Activated T-helper 17 cell treated with anti-CD3 and anti-CD28 coated beads, Interleukin-2, amount 50 U/mL, for 72 hours (primary cell): ENCODE data around the gene MGAT1. TPM values are rescaled to one million over a fixed set of nuclear protein-coding genes. Genes with fewer than 3 reads are reported as not detected.
"Not testable (repeated sequence)": the region's sequence is repeated elsewhere in the genome, so short reads cannot be mapped to it uniquely, and the experiment has no call there.

Source experiments
- ATAC-seq: fragments of 150-1000 bp; cut with Tn5 transposase; replicated peaks from 2 replicates; pipeline ENCODE4 v1.10.0; 2021; ENCODE audit warnings: mild to moderate bottlenecking, moderate library complexity
- H3K27ac Mint-ChIP-seq: one replicate; pipeline ENCODE4 v1.8.0; 2022; ENCODE audit warnings: mixed read lengths
- H3K27me3 Mint-ChIP-seq: one replicate; pipeline ENCODE4 v1.8.0; 2022; ENCODE audit warnings: mixed read lengths
- H3K36me3 Mint-ChIP-seq: one replicate; pipeline ENCODE4 v1.8.0; 2022; ENCODE audit warnings: low read depth, mild to moderate bottlenecking, mixed read lengths
- H3K4me1 Mint-ChIP-seq: one replicate; pipeline ENCODE4 v1.8.0; 2022; ENCODE audit warnings: mixed read lengths
- H3K4me3 Mint-ChIP-seq: one replicate; pipeline ENCODE4 v1.8.0; 2022; ENCODE audit warnings: mild to moderate bottlenecking, mixed read lengths
- H3K9me3 Mint-ChIP-seq: one replicate; pipeline ENCODE4 v1.8.0; 2022; ENCODE audit warnings: mixed read lengths
- total RNA-seq, 2 donors: library from RNA; stranded (reverse); gene quantifications; one replicate each; pipeline ENCODE4 v1.2.3, GENCODE V29; 2022

The MGAT1 gene
- total RNA-seq, 2 donors from 2014 or later = 170 to 308 TPM

GRCh38 chr5:180830253-180831138, 27.9 kb upstream of the MGAT1 start:
- no peaks in the 10 kb centered on the region for H3K27me3 Mint-ChIP-seq
- peak overlapping the region; percentile 92 for H3K27ac Mint-ChIP-seq
- peak; percentile 45 for ATAC-seq
- H3K4me3 Mint-ChIP-seq = peak overlapping the region; percentile 92
- H3K9me3 Mint-ChIP-seq = no peaks in the 10 kb centered on the region
- peaks cover 26% of the 10 kb centered on the region for H3K4me1 Mint-ChIP-seq
- H3K36me3 Mint-ChIP-seq = peaks cover 44% of the 10 kb centered on the region

GRCh38 chr5:180829726-180830125, 27.1 kb upstream of the MGAT1 start:
- Mint-ChIP-seq H3K4me3 (peak overlapping the region; percentile 92), H3K27ac (peak overlapping the region; percentile 92), H3K4me1 (peaks cover 27% of the 10 kb centered on the region), H3K9me3 (no peaks in the 10 kb centered on the region), H3K36me3 (peaks cover 37% of the 10 kb centered on the region), H3K27me3 (no peaks in the 10 kb centered on the region)
- ATAC-seq = no peak

DNA sequence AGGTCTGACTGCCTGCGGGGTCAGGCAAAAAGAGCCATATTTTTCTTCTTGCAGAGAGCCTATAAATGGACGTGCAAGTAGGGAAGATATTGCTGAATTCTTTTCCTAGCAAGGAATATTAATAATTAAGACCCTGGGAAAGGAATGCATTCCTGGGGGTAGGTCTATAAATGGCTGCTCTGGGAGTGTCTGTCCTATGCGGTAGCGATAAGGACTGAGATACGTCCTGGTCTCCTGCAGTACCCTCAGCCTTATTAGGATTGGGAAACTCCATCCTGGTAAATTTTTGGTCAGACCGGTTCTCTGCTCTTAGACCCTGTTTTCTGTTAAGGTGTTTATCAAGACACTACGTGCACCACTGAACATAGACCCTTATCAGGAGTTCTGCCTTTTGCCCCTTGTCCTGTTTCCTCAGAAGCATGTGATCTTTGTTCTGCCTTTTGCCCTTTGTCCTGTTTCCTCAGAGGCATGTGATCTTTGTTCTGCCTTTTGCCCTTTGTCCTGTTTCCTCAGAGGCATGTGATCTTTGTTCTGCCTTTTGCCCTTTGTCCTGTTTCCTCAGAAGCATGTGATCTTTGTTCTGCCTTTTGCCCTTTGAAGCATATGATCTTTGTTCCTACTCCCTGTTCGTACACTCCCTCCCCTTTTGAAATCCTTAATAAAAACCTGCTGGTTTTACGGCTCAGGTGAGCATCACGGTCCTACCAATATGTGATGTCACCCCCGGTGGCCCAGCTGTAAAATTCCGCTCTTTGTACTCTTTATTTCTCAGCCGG, 26.3 kb upstream of the MGAT1 start:
- H3K27ac Mint-ChIP-seq = peak overlapping the region; percentile 92
- H3K9me3 Mint-ChIP-seq, H3K27me3 Mint-ChIP-seq, ATAC-seq: not testable (repeated sequence)
- H3K4me3 Mint-ChIP-seq = peak overlapping the region; percentile 92
- H3K4me1 Mint-ChIP-seq = peaks cover 31% of the 10 kb centered on the region
- H3K36me3 Mint-ChIP-seq = peaks cover 30% of the 10 kb centered on the region

DNA sequence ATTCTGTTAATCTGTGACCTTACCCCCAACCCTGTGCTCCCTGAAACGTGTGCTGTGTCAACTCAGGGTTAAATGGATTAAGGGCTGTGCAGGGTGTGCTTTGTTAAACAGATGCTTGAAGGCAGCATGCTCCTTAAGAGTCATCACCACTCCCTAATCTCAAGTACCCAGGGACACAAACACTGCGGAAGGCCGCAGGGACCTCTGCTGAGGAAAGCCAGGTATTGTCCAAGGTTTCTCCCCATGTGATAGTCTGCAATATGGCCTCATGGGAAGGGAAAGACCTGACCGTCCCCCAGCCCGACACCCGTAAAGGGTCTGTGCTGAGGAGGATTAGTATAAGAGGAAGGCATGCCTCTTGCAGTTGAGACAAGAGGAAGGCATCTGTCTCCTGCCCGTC, 24.8 kb upstream of the MGAT1 start:
- H3K27me3 Mint-ChIP-seq, ATAC-seq, H3K4me3 Mint-ChIP-seq, H3K27ac Mint-ChIP-seq, H3K9me3 Mint-ChIP-seq: not testable (repeated sequence)
- Mint-ChIP-seq H3K4me1 (peaks cover 31% of the 10 kb centered on the region), H3K36me3 (peaks cover 28% of the 10 kb centered on the region)

GRCh38 chr5:180825768-180826525, 23.3 kb upstream of the MGAT1 start:
- Mint-ChIP-seq H3K4me3 (no peak overlapping the region), H3K27me3 (no peaks in the 10 kb centered on the region), H3K4me1 (peaks cover 31% of the 10 kb centered on the region), H3K27ac (peak overlapping the region; percentile 54), H3K36me3 (peaks cover 18% of the 10 kb centered on the region), H3K9me3 (no peaks in the 10 kb centered on the region)
- ATAC-seq = peak; percentile 85

DNA sequence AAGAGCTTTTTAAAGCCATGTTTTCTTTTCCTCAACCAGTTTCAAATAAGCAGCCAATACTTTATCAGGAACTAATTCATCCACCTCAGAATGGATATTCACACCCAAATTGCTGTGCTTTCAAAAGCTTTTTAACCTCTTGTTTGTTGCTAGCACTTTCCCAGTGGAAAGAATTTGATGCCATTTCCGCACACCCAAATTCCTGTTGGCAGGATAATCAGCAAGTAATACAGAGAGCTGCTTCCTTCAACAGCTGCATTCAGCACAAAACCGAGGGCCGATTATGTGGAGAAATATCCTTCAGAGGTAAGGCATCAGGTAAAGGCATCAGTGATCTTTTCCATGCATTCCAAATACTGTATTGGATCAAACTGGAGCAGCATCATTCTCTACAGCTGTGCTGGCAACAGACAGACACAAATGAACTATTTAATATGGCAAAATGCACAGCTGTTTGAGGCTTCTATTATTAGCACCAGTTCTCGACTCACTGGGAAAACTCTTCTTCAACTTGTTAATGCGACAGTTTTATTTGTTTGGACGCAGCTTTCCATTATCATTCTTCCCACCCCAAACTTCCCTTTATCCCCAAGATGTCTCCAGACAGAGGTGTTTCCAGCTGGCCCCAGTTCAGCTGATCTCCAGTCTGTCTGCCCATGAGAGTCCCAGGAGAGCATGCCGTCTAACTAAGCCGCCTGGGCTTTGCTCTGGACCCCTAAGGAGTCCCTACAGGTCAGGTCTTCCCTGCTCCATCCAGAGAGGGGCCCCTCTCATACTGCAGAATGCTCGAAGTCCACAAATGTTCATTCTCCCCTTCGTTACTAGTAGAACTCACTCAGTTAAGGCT, 22.2 kb upstream of the MGAT1 start:
- Mint-ChIP-seq H3K4me1 (peaks cover 26% of the 10 kb centered on the region), H3K27ac (peak overlapping the region; percentile 54), H3K27me3 (no peaks in the 10 kb centered on the region), H3K9me3 (no peaks in the 10 kb centered on the region), H3K36me3 (peaks cover 9% of the 10 kb centered on the region), H3K4me3 (peak overlapping the region; percentile 8)
- ATAC-seq = no peak

DNA sequence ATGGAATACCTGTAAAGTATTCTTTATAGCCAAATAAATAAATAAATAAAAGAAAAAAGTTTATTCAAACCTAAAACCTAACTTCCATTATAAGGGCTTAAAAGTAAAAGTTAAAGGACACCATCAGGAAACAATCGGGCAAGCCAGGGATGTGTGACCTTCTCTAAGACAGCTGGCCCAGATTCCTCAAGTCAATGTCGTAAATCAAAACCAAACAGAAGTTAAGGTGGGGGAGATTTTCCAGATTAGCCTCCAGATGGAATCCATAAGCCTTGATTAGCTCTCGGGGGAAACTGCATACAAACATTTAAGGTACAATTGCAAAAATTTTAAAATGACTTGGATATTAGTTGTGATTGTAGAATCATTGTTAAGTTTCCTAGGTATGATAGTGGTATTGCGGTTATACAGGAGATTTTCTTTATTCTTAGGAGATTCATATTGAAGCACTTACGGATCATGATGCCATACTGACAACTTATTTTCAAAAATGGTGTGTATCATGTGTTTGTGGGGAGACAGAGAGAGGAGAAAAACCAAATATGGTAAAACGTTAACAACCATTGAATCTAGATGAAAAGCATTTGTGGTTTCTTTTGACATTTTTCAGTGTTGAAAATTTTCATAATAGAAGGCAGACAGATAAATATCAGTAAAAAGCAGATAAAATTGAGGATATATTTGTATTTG, 21.5 kb upstream of the MGAT1 start:
- no peaks in the 10 kb centered on the region for H3K27me3 Mint-ChIP-seq
- H3K4me1 Mint-ChIP-seq = peaks cover 20% of the 10 kb centered on the region
- H3K9me3 Mint-ChIP-seq = no peaks in the 10 kb centered on the region
- H3K36me3 Mint-ChIP-seq = peaks cover 1% of the 10 kb centered on the region
- no peak for ATAC-seq
- no peak overlapping the region for H3K4me3 Mint-ChIP-seq
- peak overlapping the region; percentile 12 for H3K27ac Mint-ChIP-seq

DNA sequence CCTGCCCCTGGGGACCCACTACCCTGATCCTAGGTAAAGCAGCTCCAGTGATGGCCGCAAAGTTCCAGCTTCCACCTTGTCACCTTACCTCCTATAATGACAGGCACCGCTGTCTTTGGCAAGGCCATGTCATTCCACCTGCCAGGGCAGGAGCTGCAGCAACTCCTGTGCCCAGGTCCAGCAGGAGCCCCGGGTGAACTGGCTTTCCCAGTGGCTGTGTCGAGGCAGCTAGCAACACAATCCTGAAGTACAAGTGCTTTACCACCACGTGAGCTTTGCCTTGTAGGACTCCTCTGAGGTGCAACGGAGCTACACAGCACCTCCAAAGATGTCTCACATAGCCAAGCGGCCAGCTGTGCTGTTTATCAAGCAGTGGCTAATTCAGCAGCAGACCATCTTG, 20.7 kb upstream of the MGAT1 start:
- H3K9me3 Mint-ChIP-seq = no peaks in the 10 kb centered on the region
- no peaks in the 10 kb centered on the region for H3K27me3 Mint-ChIP-seq
- ATAC-seq = no peak
- H3K27ac Mint-ChIP-seq = no peak overlapping the region
- H3K4me3 Mint-ChIP-seq = no peak overlapping the region
- H3K4me1 Mint-ChIP-seq = peaks cover 20% of the 10 kb centered on the region
- H3K36me3 Mint-ChIP-seq = no peaks in the 10 kb centered on the region

DNA sequence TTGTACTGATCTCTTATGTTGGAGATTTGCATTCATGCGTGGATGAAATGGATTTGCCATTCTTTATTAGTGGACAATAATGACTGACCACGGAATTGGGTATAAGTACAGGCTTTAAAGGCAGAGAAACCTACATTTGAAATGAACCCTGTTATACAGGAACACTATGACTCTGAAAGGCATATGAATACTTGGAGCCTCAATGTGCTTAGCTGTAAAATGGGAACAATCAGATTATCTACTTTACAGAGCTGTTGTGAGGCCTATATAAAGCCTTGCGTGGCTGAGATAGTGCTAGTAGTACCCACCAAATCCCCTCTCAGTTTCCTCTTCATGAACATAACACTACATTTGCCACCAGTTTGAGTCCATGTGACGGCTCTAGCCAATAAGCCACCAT, 18.9 kb upstream of the MGAT1 start:
- no peak for ATAC-seq
- Mint-ChIP-seq H3K9me3 (no peaks in the 10 kb centered on the region), H3K27me3 (no peaks in the 10 kb centered on the region), H3K4me1 (peaks cover 23% of the 10 kb centered on the region), H3K36me3 (no peaks in the 10 kb centered on the region), H3K27ac (no peak overlapping the region), H3K4me3 (no peak overlapping the region)

DNA sequence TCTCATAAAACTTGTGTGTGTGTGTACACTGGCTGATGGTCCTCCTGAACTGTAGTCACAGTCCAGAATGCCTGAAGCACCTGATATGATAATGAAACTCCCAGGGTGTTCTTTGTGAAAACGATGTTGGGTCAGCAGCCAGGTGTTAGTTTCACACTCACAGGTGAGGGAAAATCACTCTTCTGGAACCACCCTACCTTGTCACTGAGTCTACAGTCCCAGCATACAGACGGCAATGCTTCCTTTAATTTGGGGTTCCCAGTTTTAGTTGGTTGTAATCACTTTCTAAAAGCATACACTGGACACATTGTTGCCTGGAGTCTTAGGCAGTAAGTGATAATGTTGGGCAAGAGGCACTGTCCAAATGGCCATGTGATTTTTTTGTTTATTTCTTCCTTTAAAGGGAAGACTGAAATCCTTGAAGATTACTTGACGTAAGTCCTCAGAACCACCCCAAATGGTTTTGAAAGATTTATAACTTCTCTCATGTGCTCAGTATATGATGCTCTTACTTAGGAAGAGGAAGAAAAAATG, 18.2 kb upstream of the MGAT1 start:
- Mint-ChIP-seq H3K27ac (no peak overlapping the region), H3K4me1 (peaks cover 17% of the 10 kb centered on the region), H3K36me3 (no peaks in the 10 kb centered on the region), H3K9me3 (no peaks in the 10 kb centered on the region), H3K27me3 (no peaks in the 10 kb centered on the region), H3K4me3 (no peak overlapping the region)
- no peak for ATAC-seq

GRCh38 chr5:180818677-180819341, 16.2 kb upstream of the MGAT1 start:
- no peaks in the 10 kb centered on the region for H3K27me3 Mint-ChIP-seq

GRCh38 chr5:180817893-180818674, 15.5 kb upstream of the MGAT1 start:
- ATAC-seq = peak; percentile 23
- no peaks in the 10 kb centered on the region for H3K36me3 Mint-ChIP-seq
- peaks cover 26% of the 10 kb centered on the region for H3K4me1 Mint-ChIP-seq

More at GRCh38 chr5:180818677-180819341, 16.2 kb upstream of the MGAT1 start:
- no peak overlapping the region for H3K27ac Mint-ChIP-seq
- no peaks in the 10 kb centered on the region for H3K9me3 Mint-ChIP-seq
- ATAC-seq = no peak
- no peak overlapping the region for H3K4me3 Mint-ChIP-seq
- H3K4me1 Mint-ChIP-seq = peaks cover 21% of the 10 kb centered on the region
- H3K36me3 Mint-ChIP-seq = no peaks in the 10 kb centered on the region

More at GRCh38 chr5:180817893-180818674, 15.5 kb upstream of the MGAT1 start:
- Mint-ChIP-seq H3K27ac (no peak overlapping the region), H3K9me3 (no peaks in the 10 kb centered on the region), H3K27me3 (no peaks in the 10 kb centered on the region), H3K4me3 (no peak overlapping the region)
